Measurements from ENCODE around the gene SYT7. TPM values are rescaled to one million over a fixed set of nuclear protein-coding genes. Genes with fewer than 3 reads are reported as not detected.
A peak's percentile ranks its signal among the peaks of the same experiment; 100 is the strongest.

SYT7 gene
- total RNA-seq, 4 donors from 2014 or later = 5.4 to 8.4 (median 7.5) TPM

DNA sequence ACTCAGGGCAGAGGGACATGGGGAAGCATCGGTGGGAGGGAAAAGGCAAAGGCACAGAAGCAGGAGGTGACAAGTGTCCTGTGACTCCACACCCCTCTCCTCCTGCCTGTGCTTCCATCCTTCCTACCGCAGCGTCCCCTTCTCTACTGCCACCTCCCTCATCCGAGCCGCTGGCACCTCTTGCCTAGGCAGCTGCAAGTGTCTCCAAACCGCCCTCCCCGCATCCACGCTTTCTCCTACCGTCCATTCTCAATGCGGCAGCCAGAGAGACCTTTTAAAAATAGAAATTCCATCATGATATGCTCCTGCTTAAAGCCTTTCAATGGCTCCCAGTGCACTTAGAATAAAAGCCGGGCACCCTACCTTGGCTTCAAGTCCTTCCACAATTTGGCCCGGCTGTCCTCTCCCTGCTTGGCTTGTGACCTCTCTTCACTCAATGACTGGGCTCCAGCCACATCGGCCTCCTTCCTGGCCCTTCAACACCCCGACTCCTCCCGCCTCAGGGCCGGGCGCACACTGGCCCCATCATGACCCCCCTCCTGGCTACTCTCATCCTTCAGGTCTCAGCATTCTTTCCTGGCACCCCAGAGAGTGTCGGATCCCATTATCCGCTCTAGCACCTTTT is 55.8 kb downstream of the SYT7 start:
- TF ChIP-seq POLR2AphosphoS5 (IDR thresholded peaks at IDR 0.05) = no peak
- TF ChIP-seq POLR2A (IDR thresholded peaks at IDR 0.05) = no peak
- Histone ChIP-seq H3K9me3 (no peaks in the 10 kb centered on the region), H3K4me3 (no peak overlapping the region), H3K36me3 (no peaks in the 10 kb centered on the region), H3K27me3 (peaks cover 21% of the 10 kb centered on the region), H3K4me1 (peaks cover 3% of the 10 kb centered on the region), H3K27ac (no peak overlapping the region)
- WGBS = 89% methylated on average over 19 of the region's 19 CpGs
- no peak for DNase-seq (ENCODE audit: low spot score in 2 of 2)

DNA sequence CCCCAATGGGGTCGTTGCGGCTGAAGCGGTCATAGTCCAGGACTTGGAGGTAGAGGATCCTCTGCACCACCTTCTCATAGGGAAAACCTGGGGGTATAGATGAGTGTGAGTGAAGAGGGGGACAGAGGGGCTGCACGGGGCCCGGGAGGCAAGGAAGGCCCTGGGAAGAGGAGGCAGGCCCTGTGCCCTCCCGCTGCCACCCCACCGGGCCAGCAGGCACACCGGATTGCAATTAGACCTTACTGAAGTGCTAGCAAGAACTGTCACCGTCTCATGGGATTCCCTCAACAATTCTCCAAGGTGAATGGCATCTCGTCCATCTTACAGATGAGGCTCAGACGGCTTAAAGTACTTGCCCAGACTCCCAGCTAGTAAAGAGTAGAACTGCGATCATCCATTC is 56.4 kb downstream of the SYT7 start:
- no peak for DNase-seq (ENCODE audit: low spot score in 2 of 2)
- H3K27ac ChIP-seq = no peak overlapping the region
- WGBS = 86% methylated on average over 10 of the region's 12 CpGs
- H3K36me3 ChIP-seq = no peaks in the 10 kb centered on the region
- no peaks in the 10 kb centered on the region for H3K9me3 ChIP-seq
- TF ChIP-seq POLR2AphosphoS5 (IDR thresholded peaks at IDR 0.05) (no peak), POLR2A (IDR thresholded peaks at IDR 0.05) (no peak), CTCF (IDR thresholded peaks at IDR 0.05) (no peak), EP300 (IDR thresholded peaks at IDR 0.05) (no peak)
- peaks cover 2% of the 10 kb centered on the region for H3K4me1 ChIP-seq
- no peak overlapping the region for H3K4me3 ChIP-seq
- H3K27me3 ChIP-seq = peaks cover 21% of the 10 kb centered on the region

- no peaks in the 10 kb centered on the region for H3K9me3 ChIP-seq
- DNase-seq (ENCODE audit: low spot score in 2 of 2) = no peak
- TF ChIP-seq EP300 (IDR thresholded peaks at IDR 0.05) (no peak), POLR2A (IDR thresholded peaks at IDR 0.05) (no peak), CTCF (IDR thresholded peaks at IDR 0.05) (no peak), POLR2AphosphoS5 (IDR thresholded peaks at IDR 0.05) (no peak)
- H3K27ac ChIP-seq = no peak overlapping the region
- H3K36me3 ChIP-seq = no peaks in the 10 kb centered on the region
- no peak overlapping the region for H3K4me3 ChIP-seq
- peaks cover 17% of the 10 kb centered on the region for H3K27me3 ChIP-seq
- 92% methylated on average over 15 of the region's 15 CpGs for WGBS
- no peaks in the 10 kb centered on the region for H3K4me1 ChIP-seq
Measured at GRCh38 chr11:61522881-61523280, 58.0 kb downstream of the SYT7 start.

- no peak for TF ChIP-seq EP300 (IDR thresholded peaks at IDR 0.05)
- no peak for TF ChIP-seq POLR2A (IDR thresholded peaks at IDR 0.05)
- no peak for TF ChIP-seq POLR2AphosphoS5 (IDR thresholded peaks at IDR 0.05)
- TF ChIP-seq CTCF (IDR thresholded peaks at IDR 0.05) = no peak
- Histone ChIP-seq H3K4me3 (no peak overlapping the region), H3K27ac (no peak overlapping the region), H3K4me1 (peaks cover 18% of the 10 kb centered on the region), H3K27me3 (peaks cover 4% of the 10 kb centered on the region), H3K36me3 (no peaks in the 10 kb centered on the region), H3K9me3 (no peaks in the 10 kb centered on the region)
- WGBS = 85% methylated on average over 15 of the region's 23 CpGs
- no peak for DNase-seq (ENCODE audit: low spot score in 2 of 2)
Measured at GRCh38 chr11:61518032-61518795, 62.7 kb downstream of the SYT7 start.

- TF ChIP-seq EP300 (IDR thresholded peaks at IDR 0.05) (no peak), POLR2A (IDR thresholded peaks at IDR 0.05) (no peak), POLR2AphosphoS5 (IDR thresholded peaks at IDR 0.05) (no peak), CTCF (IDR thresholded peaks at IDR 0.05) (peak; percentile 91 to 92)
- Histone ChIP-seq H3K36me3 (no peaks in the 10 kb centered on the region), H3K27me3 (peaks cover 4% of the 10 kb centered on the region), H3K4me3 (no peak overlapping the region), H3K9me3 (no peaks in the 10 kb centered on the region), H3K4me1 (peaks cover 20% of the 10 kb centered on the region), H3K27ac (no peak overlapping the region)
- no peak for DNase-seq (ENCODE audit: low spot score in 2 of 2)
- 29% methylated on average over 22 of the region's 23 CpGs for WGBS
Measured at GRCh38 chr11:61516675-61517572, 64.0 kb downstream of the SYT7 start.
